ENCODE results near the gene RPS16. TPM values are rescaled to one million over a fixed set of nuclear protein-coding genes. Genes with fewer than 3 reads are reported as not detected.

Gene RPS16
- total and polyA plus RNA-seq, 2 of the 13 experiments (the other 11 are each of a cell fraction or from before 2014, with no cell fraction given): 488 to 2,583 TPM

DNA sequence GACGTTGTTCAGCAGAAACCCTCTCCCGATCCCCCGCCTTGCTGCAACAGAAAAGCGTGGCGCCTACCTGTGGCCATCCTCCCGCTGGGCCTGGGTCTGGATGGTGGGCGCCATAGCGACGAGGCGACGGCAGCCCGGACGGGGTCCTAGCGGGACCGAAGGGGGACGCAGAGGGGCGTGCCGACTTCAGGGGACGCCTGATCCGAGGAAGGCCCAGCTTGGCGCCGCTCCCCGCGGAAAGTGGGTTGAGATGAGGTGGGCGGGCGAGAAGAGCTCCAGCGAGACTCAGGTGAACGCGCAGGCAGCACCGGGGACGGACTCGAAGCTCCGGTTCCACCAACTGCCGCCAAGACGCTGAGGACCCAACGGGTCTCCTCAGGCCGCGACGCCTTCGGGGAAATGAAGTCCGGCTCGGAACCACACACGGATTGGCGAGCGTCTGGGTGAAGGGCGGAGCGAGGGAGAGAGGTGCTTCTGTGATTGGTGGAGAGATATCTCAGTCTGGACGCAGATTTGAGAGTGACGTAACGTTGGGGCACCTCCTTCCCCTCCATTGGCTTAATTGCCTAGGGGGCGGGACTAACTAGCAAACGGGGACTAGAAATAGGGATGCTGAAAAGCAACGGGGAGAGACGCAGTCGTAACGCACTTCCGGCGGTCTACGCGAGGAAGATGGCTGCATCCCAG, 44.9 kb downstream of the RPS16 start, which contains the start of the genes MED29 and PAF1 (continued):
- TF ChIP-seq, protein P1, sequence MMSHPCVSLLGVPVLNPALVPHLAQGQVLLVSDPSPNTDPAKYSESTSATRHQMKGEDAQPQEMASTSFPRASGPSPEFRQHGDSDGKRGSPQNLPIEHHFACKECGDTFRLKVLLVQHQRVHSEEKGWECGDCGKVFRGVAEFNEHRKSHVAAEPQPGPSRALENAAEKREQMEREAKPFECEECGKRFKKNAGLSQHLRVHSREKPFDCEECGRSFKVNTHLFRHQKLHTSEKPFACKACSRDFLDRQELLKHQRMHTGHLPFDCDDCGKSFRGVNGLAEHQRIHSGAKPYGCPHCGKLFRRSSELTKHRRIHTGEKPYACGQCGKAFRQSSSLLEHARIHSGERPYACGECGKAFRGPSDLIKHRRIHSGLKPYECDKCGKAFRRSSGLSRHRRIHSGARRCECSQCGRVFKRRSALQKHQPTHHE (CRISPR knock-in tag; IDR thresholded peaks at IDR 0.05; ENCODE audit: borderline replicate concordance): peak; percentile 47; the same call in 1 of the 2 replicates
- TF ChIP-seq, protein P2, sequence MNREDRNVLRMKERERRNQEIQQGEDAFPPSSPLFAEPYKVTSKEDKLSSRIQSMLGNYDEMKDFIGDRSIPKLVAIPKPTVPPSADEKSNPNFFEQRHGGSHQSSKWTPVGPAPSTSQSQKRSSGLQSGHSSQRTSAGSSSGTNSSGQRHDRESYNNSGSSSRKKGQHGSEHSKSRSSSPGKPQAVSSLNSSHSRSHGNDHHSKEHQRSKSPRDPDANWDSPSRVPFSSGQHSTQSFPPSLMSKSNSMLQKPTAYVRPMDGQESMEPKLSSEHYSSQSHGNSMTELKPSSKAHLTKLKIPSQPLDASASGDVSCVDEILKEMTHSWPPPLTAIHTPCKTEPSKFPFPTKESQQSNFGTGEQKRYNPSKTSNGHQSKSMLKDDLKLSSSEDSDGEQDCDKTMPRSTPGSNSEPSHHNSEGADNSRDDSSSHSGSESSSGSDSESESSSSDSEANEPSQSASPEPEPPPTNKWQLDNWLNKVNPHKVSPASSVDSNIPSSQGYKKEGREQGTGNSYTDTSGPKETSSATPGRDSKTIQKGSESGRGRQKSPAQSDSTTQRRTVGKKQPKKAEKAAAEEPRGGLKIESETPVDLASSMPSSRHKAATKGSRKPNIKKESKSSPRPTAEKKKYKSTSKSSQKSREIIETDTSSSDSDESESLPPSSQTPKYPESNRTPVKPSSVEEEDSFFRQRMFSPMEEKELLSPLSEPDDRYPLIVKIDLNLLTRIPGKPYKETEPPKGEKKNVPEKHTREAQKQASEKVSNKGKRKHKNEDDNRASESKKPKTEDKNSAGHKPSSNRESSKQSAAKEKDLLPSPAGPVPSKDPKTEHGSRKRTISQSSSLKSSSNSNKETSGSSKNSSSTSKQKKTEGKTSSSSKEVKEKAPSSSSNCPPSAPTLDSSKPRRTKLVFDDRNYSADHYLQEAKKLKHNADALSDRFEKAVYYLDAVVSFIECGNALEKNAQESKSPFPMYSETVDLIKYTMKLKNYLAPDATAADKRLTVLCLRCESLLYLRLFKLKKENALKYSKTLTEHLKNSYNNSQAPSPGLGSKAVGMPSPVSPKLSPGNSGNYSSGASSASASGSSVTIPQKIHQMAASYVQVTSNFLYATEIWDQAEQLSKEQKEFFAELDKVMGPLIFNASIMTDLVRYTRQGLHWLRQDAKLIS (CRISPR knock-in tag; IDR thresholded peaks at IDR 0.05): no peak
- TF ChIP-seq, protein P3, sequence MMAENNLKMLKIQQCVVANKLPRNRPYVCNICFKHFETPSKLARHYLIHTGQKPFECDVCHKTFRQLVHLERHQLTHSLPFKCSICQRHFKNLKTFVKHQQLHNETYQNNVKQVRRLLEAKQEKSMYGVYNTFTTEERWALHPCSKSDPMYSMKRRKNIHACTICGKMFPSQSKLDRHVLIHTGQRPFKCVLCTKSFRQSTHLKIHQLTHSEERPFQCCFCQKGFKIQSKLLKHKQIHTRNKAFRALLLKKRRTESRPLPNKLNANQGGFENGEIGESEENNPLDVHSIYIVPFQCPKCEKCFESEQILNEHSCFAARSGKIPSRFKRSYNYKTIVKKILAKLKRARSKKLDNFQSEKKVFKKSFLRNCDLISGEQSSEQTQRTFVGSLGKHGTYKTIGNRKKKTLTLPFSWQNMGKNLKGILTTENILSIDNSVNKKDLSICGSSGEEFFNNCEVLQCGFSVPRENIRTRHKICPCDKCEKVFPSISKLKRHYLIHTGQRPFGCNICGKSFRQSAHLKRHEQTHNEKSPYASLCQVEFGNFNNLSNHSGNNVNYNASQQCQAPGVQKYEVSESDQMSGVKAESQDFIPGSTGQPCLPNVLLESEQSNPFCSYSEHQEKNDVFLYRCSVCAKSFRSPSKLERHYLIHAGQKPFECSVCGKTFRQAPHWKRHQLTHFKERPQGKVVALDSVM (CRISPR knock-in tag; IDR thresholded peaks at IDR 0.05): no peak; the same call in 1 of the 2 replicates
- peak; percentile 95 for TF ChIP-seq ZNF143 (CRISPR knock-in tag; IDR thresholded peaks at IDR 0.05)
- TF ChIP-seq ZNF761 (CRISPR knock-in tag; conservative IDR thresholded peaks at IDR 0.05): peak; percentile 91
- TF ChIP-seq ZNF33B (CRISPR knock-in tag; IDR thresholded peaks at IDR 0.05): no peak; the same call in 1 of the 2 replicates
- TF ChIP-seq TARDBP (CRISPR knock-in tag; IDR thresholded peaks at IDR 0.05): peak; percentile 27; the same call in 1 of the 2 replicates
- no peak for TF ChIP-seq ZNF816 (CRISPR knock-in tag; IDR thresholded peaks at IDR 0.05; ENCODE audit: borderline replicate concordance)
- no peak for TF ChIP-seq NFIC (IDR thresholded peaks at IDR 0.05; ENCODE audit: low read length)
- TF ChIP-seq, protein P4, sequence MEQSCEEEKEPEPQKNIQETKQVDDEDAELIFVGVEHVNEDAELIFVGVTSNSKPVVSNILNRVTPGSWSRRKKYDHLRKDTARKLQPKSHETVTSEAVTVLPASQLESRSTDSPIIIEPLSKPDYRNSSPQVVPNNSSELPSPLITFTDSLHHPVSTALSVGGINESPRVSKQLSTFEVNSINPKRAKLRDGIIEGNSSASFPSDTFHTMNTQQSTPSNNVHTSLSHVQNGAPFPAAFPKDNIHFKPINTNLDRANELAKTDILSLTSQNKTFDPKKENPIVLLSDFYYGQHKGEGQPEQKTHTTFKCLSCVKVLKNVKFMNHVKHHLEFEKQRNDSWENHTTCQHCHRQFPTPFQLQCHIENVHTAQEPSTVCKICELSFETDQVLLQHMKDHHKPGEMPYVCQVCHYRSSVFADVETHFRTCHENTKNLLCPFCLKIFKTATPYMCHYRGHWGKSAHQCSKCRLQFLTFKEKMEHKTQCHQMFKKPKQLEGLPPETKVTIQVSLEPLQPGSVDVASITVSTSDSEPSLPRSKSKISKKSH (CRISPR knock-in tag; IDR thresholded peaks at IDR 0.05; ENCODE audit: borderline replicate concordance): 0 out of 2 replicates have a peak, but pooled peaks have one; percentile 10
- no peak for TF ChIP-seq TCF12 (IDR thresholded peaks at IDR 0.05)
- TF ChIP-seq TCF12 (CRISPR knock-in tag; IDR thresholded peaks at IDR 0.05): no peak
- no peak for TF ChIP-seq ZNF674 (CRISPR knock-in tag; IDR thresholded peaks at IDR 0.05; ENCODE audit: low read depth)
- TF ChIP-seq, protein P5, sequence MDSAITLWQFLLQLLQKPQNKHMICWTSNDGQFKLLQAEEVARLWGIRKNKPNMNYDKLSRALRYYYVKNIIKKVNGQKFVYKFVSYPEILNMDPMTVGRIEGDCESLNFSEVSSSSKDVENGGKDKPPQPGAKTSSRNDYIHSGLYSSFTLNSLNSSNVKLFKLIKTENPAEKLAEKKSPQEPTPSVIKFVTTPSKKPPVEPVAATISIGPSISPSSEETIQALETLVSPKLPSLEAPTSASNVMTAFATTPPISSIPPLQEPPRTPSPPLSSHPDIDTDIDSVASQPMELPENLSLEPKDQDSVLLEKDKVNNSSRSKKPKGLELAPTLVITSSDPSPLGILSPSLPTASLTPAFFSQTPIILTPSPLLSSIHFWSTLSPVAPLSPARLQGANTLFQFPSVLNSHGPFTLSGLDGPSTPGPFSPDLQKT (CRISPR knock-in tag; IDR thresholded peaks at IDR 0.05; ENCODE audit: borderline replicate concordance): no peak
- no peak; the same call in 1 of the 2 replicates for TF ChIP-seq POLR2AphosphoS2 (IDR thresholded peaks at IDR 0.05; ENCODE audit: low read depth, low read length)
- TF ChIP-seq, protein P6, sequence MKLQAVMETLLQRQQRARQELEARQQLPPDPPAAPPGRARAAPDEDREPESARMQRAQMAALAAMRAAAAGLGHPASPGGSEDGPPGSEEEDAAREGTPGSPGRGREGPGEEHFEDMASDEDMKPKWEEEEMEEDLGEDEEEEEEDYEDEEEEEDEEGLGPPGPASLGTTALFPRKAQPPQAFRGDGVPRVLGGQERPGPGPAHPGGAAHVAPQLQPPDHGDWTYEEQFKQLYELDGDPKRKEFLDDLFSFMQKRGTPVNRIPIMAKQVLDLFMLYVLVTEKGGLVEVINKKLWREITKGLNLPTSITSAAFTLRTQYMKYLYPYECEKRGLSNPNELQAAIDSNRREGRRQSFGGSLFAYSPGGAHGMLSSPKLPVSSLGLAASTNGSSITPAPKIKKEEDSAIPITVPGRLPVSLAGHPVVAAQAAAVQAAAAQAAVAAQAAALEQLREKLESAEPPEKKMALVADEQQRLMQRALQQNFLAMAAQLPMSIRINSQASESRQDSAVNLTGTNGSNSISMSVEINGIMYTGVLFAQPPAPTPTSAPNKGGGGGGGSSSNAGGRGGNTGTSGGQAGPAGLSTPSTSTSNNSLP (IDR thresholded peaks at IDR 0.05; ENCODE audit: low read depth, low read length): no peak
- 0 out of 2 replicates have a peak, but pooled peaks have one; percentile 70 for TF ChIP-seq ZNF235 (CRISPR knock-in tag; IDR thresholded peaks at IDR 0.05; ENCODE audit: borderline replicate concordance)

Data from HepG2 (cell line).